Hepatocyte (in vitro differentiated cells): ENCODE measurements around the gene HNRNPDL.
A peak's percentile ranks its signal among the peaks of the same experiment; 100 is the strongest.

ENCODE experiments used
- CTCF ChIP-seq: fragments of 200-600 bp; sonication (generic); IDR thresholded peaks from 2 replicates; pipeline ENCODE4 v1.5.1; 2016; ENCODE audit warnings: antibody characterized with exemption, mild to moderate bottlenecking; ENCODE audit not compliant: poor library complexity
- EZH2 ChIP-seq: fragments of 200-600 bp; sonication (generic); IDR thresholded peaks from 2 replicates; pipeline ENCODE4 v1.6.1; 2016; ENCODE audit warnings: antibody characterized with exemption, mild to moderate bottlenecking, borderline replicate concordance

GRCh38 chr4:82428969-82429727 is 1.1 kb downstream of the HNRNPDL start:
- TF ChIP-seq CTCF (peak; percentile 86), EZH2 (no peak)
